ENCODE measurements around the gene MEIOB.

MEIOB gene

DNA sequence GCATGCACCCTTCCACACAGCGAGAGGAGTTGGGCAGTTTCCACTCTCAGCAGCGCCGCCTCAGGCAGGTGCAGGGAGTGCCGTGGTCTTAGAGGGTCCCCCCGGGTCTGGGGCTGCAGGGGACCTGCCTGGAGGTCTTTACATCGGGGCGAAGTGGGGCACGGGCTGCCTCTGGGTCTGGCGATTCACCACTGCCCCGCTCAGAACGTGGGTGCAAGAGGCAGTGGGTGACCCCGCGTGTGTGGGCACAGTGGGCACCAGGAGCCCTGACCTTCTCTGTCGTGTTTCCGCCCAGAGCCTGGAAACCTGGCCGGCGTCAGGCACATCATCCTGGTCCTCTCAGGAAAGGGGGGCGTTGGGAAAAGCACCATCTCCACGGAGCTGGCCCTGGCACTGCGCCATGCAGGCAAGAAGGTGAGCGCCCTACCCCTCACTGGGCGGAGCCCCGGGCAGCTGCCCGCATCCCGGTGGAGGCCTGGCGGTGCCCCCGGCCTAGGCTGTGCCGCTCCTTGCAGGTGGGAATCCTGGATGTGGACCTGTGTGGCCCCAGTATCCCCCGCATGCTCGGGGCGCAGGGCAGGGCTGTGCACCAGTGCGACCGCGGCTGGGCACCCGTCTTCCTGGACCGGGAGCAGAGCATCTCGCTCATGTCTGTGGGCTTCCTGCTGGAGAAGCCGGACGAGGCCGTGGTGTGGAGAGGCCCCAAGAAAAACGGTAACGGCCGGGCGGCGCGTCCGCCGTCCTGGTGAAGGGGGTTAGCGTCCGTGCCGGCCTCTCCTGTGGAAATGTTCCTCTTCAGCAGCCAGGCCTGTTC, 85.5 kb downstream of the MEIOB start:
- Mint-ChIP-seq H3K9me3 (no peaks in the 10 kb centered on the region), H3K36me3 (peaks cover 16% of the 10 kb centered on the region), H3K4me1 (peaks cover 27% of the 10 kb centered on the region), H3K27me3 (no peaks in the 10 kb centered on the region), H3K4me3 (no peak overlapping the region), H3K27ac (no peak overlapping the region)
- ATAC-seq = no peak

DNA sequence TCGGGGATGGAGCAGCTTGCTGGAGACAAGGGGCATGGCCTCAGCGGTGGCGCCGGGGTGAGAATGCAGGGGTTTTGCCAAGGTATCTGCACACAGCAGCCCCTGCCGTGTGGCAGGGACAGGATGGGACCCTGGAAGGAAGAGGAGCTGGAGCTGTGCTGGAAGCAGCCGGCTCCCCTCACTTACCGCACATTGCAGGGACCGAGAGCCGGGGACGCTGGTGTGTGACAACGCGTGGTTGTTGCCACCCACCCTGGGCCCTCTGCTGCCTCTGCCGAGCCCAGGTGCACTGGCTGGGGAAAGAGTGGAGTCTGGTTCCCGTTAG, 86.2 kb downstream of the MEIOB start:
- Mint-ChIP-seq H3K4me3 (no peak overlapping the region), H3K27ac (no peak overlapping the region)
- no peak for ATAC-seq

DNA sequence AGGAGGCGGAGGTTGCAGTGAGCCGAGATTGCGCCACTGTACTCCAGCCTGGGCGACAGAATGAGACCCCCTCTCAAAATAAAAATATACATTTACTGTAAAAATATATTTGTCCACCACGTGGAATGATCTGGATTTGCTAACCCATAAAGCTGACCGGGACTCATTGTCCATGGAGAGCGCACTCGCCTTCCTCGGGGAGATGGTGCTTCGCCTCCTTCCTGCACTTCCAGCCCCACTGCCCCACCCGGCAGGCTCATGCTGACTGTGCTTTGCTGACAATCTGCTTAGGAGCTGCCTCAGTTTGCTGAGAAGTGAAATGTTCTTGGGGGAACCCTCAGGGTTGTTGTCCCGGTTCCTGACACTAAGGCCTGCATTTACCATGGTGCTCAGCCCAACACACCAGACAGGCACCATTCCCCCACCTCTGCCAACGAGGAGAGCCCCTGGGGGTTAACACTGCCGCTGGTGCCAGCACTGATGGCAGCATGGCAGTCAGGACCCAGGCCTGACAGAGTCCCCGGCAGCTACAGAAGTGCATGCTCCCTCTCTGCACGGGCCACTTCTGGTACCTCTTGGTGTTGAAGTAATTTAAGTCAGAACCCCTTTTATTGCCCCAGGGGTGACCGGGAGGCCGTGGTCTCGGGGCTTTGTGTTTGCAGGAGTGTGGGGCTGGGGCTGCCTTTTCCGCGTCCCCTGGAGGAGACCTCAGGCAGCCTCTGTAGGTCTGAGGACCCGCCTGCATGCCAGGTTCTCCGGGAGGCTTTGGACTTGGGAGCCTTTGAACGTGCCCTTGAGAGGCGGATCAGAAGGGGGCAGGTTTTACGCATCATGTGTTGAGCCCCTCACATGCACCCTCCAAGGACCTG, 86.8 kb downstream of the MEIOB start:
- Mint-ChIP-seq H3K27ac (no peak overlapping the region), H3K4me1 (peaks cover 32% of the 10 kb centered on the region)

More for the DNA sequence above, 86.2 kb downstream of the MEIOB start:
- Mint-ChIP-seq H3K36me3 (peaks cover 16% of the 10 kb centered on the region), H3K9me3 (no peaks in the 10 kb centered on the region), H3K4me1 (peaks cover 32% of the 10 kb centered on the region), H3K27me3 (no peaks in the 10 kb centered on the region)

More for the DNA sequence above, 86.8 kb downstream of the MEIOB start:
- no peaks in the 10 kb centered on the region for H3K27me3 Mint-ChIP-seq
- H3K4me3 Mint-ChIP-seq = peak overlapping the region; percentile 38
- ATAC-seq = no peak
- H3K36me3 Mint-ChIP-seq = peaks cover 16% of the 10 kb centered on the region
- no peaks in the 10 kb centered on the region for H3K9me3 Mint-ChIP-seq
